DND-41 (cell line): ENCODE data around the gene CARF.
"Not testable (repeated sequence)": the region's sequence is repeated elsewhere in the genome, so short reads cannot be mapped to it uniquely, and the experiment has no call there.

Source experiments
- ATAC-seq: fragments of 200-7000 bp; cut with Tn5 transposase; 3 replicates; pipeline ENCODE4 v1.9.1; 2021; ENCODE audit warnings: low read depth; ENCODE audit not compliant: insufficient read depth
- DNase-seq: peaks from one replicate; pipeline ENCODE4 v3.0.0-alpha.2; 2020
- H2AFZ ChIP-seq: 2 replicates; pipeline ENCODE4 v1.6.0; 2012; ENCODE audit warnings: low read depth, low read length
- H3K27ac ChIP-seq: 2 replicates; pipeline ENCODE4 v1.5.1; 2012; ENCODE audit warnings: low read length, inconsistent platforms
- H3K27me3 ChIP-seq: fragments of 200-600 bp; sonication (generic); 2 replicates; pipeline ENCODE4 v1.6.0; 2012; ENCODE audit warnings: low read length, mild to moderate bottlenecking, inconsistent platforms; ENCODE audit not compliant: insufficient read depth, poor library complexity
- H3K36me3 ChIP-seq: 2 replicates; pipeline ENCODE4 v1.5.1; 2012; ENCODE audit warnings: low read length, inconsistent platforms; ENCODE audit not compliant: insufficient read depth
- H3K4me1 ChIP-seq: 2 replicates; pipeline ENCODE4 v1.5.1; 2012; ENCODE audit warnings: mild to moderate bottlenecking, low read length; ENCODE audit not compliant: insufficient read depth
- H3K4me2 ChIP-seq: 2 replicates; pipeline ENCODE4 v1.6.0; 2012; ENCODE audit warnings: mild to moderate bottlenecking, moderate library complexity, low read length, inconsistent platforms; ENCODE audit not compliant: insufficient read depth
- H3K4me3 ChIP-seq, 2 experiments: fragments of 200-600 bp in 1 of 2; shearing (Covaris generic) in 1 of 2; 2 replicates each; pipeline ENCODE4 v1.5.1; 2012 to 2016; ENCODE audit warnings: inconsistent platforms in 2 of 2, low read length in 2 of 2, mild to moderate bottlenecking in 2 of 2, low read depth in 1 of 2, moderate library complexity in 1 of 2
- H3K79me2 ChIP-seq: 2 replicates; pipeline ENCODE4 v1.6.0; 2012; ENCODE audit warnings: low read length, inconsistent platforms; ENCODE audit not compliant: insufficient read depth
- H3K9ac ChIP-seq: 2 replicates; pipeline ENCODE4 v1.6.0; 2012; ENCODE audit warnings: low read depth, mild to moderate bottlenecking, inconsistent platforms, low read length, moderate library complexity
- H3K9me3 ChIP-seq: 2 replicates; pipeline ENCODE4 v1.5.1; 2012; ENCODE audit warnings: low read length, moderate library complexity, mild to moderate bottlenecking, inconsistent platforms; ENCODE audit not compliant: insufficient read depth, severe bottlenecking
- H4K20me1 ChIP-seq: 2 replicates; pipeline ENCODE4 v1.6.0; 2012; ENCODE audit warnings: low read length; ENCODE audit not compliant: insufficient read depth
- EZH2 ChIP-seq: IDR thresholded peaks from 3 replicates; pipeline ENCODE4 v1.6.1; 2012; ENCODE audit warnings: borderline replicate concordance, low read depth, mild to moderate bottlenecking, moderate library complexity, low read length, inconsistent platforms; ENCODE audit not compliant: severe bottlenecking
- TF ChIP-seq, protein P1 (sequence below): IDR thresholded peaks from 2 replicates; pipeline ENCODE4 v1.5.1; 2012; ENCODE audit warnings: borderline replicate concordance, low read length, moderate library complexity, mild to moderate bottlenecking; ENCODE audit not compliant: poor library complexity, severe bottlenecking; ENCODE audit errors: extremely low read depth

The CARF gene

DNA sequence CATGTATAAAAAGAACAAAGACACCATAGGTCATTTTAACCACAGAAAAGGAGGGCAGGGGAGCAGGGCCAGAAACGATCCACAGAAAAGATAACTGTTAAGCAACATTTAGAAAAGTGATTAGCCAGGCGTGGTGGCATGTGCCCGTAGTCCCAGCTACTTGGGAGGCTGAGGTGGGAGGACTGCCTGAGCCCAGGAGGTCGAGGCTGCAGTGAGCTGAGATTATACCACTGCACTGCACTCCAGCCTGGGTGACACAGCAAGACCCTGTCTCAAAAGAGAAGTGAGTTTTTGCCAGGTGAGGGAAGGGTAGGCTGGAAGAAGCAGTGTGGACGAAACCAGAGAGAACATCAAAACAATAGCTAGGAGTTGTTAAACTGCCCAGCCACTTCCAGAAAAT is 3.9 kb upstream of the CARF start:
- H3K4me2 ChIP-seq = peak overlapping the region; percentile 76; the same call in 1 of the 2 replicates
- no peak overlapping the region for H3K9ac ChIP-seq

DNA sequence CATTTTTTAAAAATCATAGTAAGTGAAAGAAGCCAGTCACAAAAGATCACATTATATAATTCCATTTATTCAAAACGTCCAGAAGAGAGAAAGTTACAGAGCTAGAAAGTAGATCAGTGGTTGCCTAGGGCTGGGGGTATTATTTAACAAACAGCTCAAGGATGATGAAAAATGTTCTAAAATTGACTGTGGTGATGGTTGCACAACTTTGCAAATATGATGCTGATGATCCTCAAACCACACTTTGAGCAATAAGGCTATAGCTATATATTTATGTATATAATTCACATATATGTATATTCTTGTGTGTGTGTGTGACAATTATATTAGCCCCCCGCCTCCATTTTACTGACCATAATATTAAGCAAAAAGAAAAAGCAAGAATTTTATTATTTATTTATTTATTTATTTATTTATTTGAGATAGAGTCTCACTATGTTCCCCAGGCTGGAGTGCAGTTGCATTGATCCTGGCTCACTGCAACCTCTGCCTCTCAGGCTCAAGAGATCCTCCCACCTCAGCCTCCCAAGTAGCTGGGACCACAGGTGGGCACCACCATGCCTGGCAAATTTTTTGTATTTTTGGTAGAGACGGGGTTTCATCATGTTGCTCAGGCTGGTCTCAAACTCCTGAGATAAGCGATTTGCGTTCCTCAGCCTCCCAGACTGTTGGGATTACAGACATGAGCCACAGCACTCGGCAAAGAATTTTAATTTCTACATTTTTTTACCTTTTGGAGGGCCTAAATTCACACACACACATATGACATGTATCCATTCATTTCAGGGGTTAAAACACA is 2.5 kb upstream of the CARF start:
- H3K4me2 ChIP-seq = peak overlapping the region; percentile 76
- peaks cover 3% of the 10 kb centered on the region; the same call in 1 of the 2 replicates for H4K20me1 ChIP-seq
- no peaks in the 10 kb centered on the region for H3K9me3 ChIP-seq
- ATAC-seq (no peak), DNase-seq (no peak)
- peak overlapping the region in 1 of 2 experiments; percentile 68; a peak in 2 of 4 replicates for H3K4me3 ChIP-seq
- no peak overlapping the region for H2AFZ ChIP-seq
- H3K36me3 ChIP-seq = peaks cover 18% of the 10 kb centered on the region
- H3K27ac ChIP-seq = no peak overlapping the region
- TF ChIP-seq, protein P1, sequence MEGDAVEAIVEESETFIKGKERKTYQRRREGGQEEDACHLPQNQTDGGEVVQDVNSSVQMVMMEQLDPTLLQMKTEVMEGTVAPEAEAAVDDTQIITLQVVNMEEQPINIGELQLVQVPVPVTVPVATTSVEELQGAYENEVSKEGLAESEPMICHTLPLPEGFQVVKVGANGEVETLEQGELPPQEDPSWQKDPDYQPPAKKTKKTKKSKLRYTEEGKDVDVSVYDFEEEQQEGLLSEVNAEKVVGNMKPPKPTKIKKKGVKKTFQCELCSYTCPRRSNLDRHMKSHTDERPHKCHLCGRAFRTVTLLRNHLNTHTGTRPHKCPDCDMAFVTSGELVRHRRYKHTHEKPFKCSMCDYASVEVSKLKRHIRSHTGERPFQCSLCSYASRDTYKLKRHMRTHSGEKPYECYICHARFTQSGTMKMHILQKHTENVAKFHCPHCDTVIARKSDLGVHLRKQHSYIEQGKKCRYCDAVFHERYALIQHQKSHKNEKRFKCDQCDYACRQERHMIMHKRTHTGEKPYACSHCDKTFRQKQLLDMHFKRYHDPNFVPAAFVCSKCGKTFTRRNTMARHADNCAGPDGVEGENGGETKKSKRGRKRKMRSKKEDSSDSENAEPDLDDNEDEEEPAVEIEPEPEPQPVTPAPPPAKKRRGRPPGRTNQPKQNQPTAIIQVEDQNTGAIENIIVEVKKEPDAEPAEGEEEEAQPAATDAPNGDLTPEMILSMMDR = no peak
- no peak for TF ChIP-seq EZH2
- no peaks in the 10 kb centered on the region for H3K27me3 ChIP-seq
- H3K4me1 ChIP-seq = peaks cover 36% of the 10 kb centered on the region
- peaks cover 66% of the 10 kb centered on the region for H3K79me2 ChIP-seq
- H3K9ac ChIP-seq = no peak overlapping the region

More for the DNA sequence above, 3.9 kb upstream of the CARF start:
- ATAC-seq (no peak), DNase-seq (no peak)
- Histone ChIP-seq H3K36me3 (peaks cover 24% of the 10 kb centered on the region), H3K79me2 (peaks cover 74% of the 10 kb centered on the region), H4K20me1 (peaks cover 3% of the 10 kb centered on the region; the same call in 1 of the 2 replicates), H3K27me3 (no peaks in the 10 kb centered on the region), H2AFZ (no peak overlapping the region), H3K9me3 (no peaks in the 10 kb centered on the region), H3K4me3 (no peak overlapping the region), H3K27ac (no peak overlapping the region), H3K4me1 (peaks cover 32% of the 10 kb centered on the region)
- no peak for TF ChIP-seq EZH2
- TF ChIP-seq, protein P1 = no peak

DNA sequence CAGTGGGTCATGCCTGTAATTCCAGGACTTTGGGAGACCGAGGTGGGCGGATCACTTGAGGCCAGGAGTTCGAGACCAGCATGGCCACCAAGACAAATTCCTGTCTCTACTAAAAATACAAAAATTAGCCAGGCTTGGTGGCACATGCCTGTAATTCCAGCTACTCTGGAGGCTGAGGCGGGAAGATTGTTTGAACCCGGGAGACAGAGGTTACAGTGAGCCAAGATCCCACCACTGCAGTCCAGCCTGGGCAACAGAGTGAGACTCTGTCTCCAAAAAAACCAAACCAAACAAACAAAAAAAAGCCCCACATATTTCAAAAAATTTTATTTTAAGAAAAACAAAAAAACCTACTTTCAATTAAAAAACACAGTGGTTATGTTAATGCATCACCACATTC is 1.8 kb upstream of the CARF start:
- not testable (repeated sequence) for H3K27me3 ChIP-seq, DNase-seq, H4K20me1 ChIP-seq, ATAC-seq, H2AFZ ChIP-seq, H3K9me3 ChIP-seq
- H3K36me3 ChIP-seq = peaks cover 14% of the 10 kb centered on the region
- H3K79me2 ChIP-seq = peaks cover 63% of the 10 kb centered on the region
- peak overlapping the region; percentile 76 for H3K4me2 ChIP-seq
- peak overlapping the region; percentile 68 to 83; a peak in 3 of 4 replicates for H3K4me3 ChIP-seq
- peaks cover 36% of the 10 kb centered on the region for H3K4me1 ChIP-seq
- H3K9ac ChIP-seq = peak overlapping the region; percentile 78
- H3K27ac ChIP-seq = peak overlapping the region; percentile 15; the same call in 1 of the 2 replicates

DNA sequence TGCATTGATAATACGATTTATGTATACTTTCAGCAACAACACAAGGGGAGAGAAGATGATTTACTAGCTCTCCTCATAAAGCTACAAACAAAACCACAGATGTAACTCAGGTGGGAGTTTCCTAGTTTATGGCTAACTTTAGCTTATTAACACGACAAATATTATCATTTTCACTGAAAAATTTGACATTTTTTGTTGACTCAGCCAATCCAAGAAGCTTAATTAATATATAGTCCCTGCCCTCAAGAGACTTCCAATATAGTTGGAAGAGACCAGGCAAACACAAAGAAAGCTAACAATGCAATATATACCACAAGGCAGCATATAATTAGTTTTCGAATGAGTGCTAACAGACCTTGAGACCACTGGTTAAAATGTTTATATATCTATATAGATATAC is 1.4 kb upstream of the CARF start:
- peaks cover 9% of the 10 kb centered on the region for H3K36me3 ChIP-seq
- ATAC-seq (no peak), DNase-seq (no peak)
- peaks cover 36% of the 10 kb centered on the region for H3K4me1 ChIP-seq
- no peak for TF ChIP-seq EZH2
- TF ChIP-seq, protein P1 = no peak
- peak overlapping the region; percentile 68 to 83; a peak in 3 of 4 replicates for H3K4me3 ChIP-seq
- peaks cover 59% of the 10 kb centered on the region for H3K79me2 ChIP-seq
- peaks cover 3% of the 10 kb centered on the region; the same call in 1 of the 2 replicates for H4K20me1 ChIP-seq
- peak overlapping the region; percentile 12; the same call in 1 of the 2 replicates for H2AFZ ChIP-seq
- H3K27me3 ChIP-seq = no peaks in the 10 kb centered on the region
- no peaks in the 10 kb centered on the region for H3K9me3 ChIP-seq
- H3K27ac ChIP-seq = peak overlapping the region; percentile 15; the same call in 1 of the 2 replicates
- H3K4me2 ChIP-seq = peak overlapping the region; percentile 76
- H3K9ac ChIP-seq = peak overlapping the region; percentile 78
